ENCODE results near the gene RNF26.

GRCh38 chr11:119299416-119299815 is 34.9 kb upstream of the RNF26 start:
- TF ChIP-seq CTCF (IDR thresholded peaks at IDR 0.05; ENCODE audit: low read length), result no peak
- no peak for TF ChIP-seq EZH2 (IDR thresholded peaks at IDR 0.05; ENCODE audit: borderline replicate concordance, low read length)

All from OCI-LY1 (cell line).